Glutamatergic neuron (in vitro differentiated cells): Measurements from ENCODE around the gene ZNF480. TPM values are rescaled to one million over a fixed set of nuclear protein-coding genes. Genes with fewer than 3 reads are reported as not detected.

ENCODE experiments used
- DNase-seq: peaks from one replicate; pipeline ENCODE4 v3.0.0; 2022
- H3K27ac Mint-ChIP-seq: one replicate; pipeline ENCODE4 v1.8.0; 2020; ENCODE audit warnings: mild to moderate bottlenecking, mixed read lengths, inconsistent platforms; ENCODE audit not compliant: unreplicated experiment
- H3K27me3 Mint-ChIP-seq: one replicate; pipeline ENCODE4 v1.8.0; 2020; ENCODE audit warnings: mild to moderate bottlenecking, moderate library complexity, mixed read lengths, inconsistent platforms; ENCODE audit not compliant: unreplicated experiment
- H3K36me3 Mint-ChIP-seq: one replicate; pipeline ENCODE4 v1.8.0; 2020; ENCODE audit warnings: mild to moderate bottlenecking, mixed read lengths, inconsistent platforms; ENCODE audit not compliant: unreplicated experiment
- H3K4me1 Mint-ChIP-seq: one replicate; pipeline ENCODE4 v1.8.0; 2020; ENCODE audit warnings: mild to moderate bottlenecking, low read depth, mixed read lengths, inconsistent platforms; ENCODE audit not compliant: unreplicated experiment
- H3K4me3 Mint-ChIP-seq: one replicate; pipeline ENCODE4 v1.8.0; 2020; ENCODE audit warnings: mild to moderate bottlenecking, mixed read lengths, inconsistent platforms; ENCODE audit not compliant: unreplicated experiment
- H3K9me3 Mint-ChIP-seq: one replicate; pipeline ENCODE4 v1.8.0; 2020; ENCODE audit warnings: mild to moderate bottlenecking, moderate library complexity, mixed read lengths, inconsistent platforms; ENCODE audit not compliant: unreplicated experiment
- CTCF ChIP-seq: fragments of 200-600 bp; sonication (generic); IDR thresholded peaks from one replicate; pipeline ENCODE4 v1.5.0; 2021; ENCODE audit not compliant: partially characterized antibody, unreplicated experiment
- total RNA-seq: library from RNA; stranded (reverse); fragmentation: NEBNext Ultra II Directional; extraction: Animal tissue kit (Norgen Biotek cat#: 25700); gene quantifications from one replicate; pipeline ENCODE4 v1.2.1, GENCODE V29; 2021; ENCODE audit not compliant: unreplicated experiment

Gene ZNF480
- total RNA-seq, 1 donor from 2014 or later: 21.8 TPM

GRCh38 chr19:52307275-52307674 lies 10.3 kb downstream of the ZNF480 start:
- H3K4me3 Mint-ChIP-seq: no peak overlapping the region

GRCh38 chr19:52322429-52322828 lies 25.5 kb downstream of the ZNF480 start:
- H3K4me1 Mint-ChIP-seq: no peaks in the 10 kb centered on the region
- no peak for TF ChIP-seq CTCF
- peaks cover 8% of the 10 kb centered on the region for H3K27me3 Mint-ChIP-seq
- H3K9me3 Mint-ChIP-seq: peaks cover 59% of the 10 kb centered on the region
- H3K36me3 Mint-ChIP-seq: peaks cover 84% of the 10 kb centered on the region
- no peak overlapping the region for H3K4me3 Mint-ChIP-seq
- no peak overlapping the region for H3K27ac Mint-ChIP-seq
- DNase-seq: no peak

More at GRCh38 chr19:52307275-52307674, 10.3 kb downstream of the ZNF480 start:
- Mint-ChIP-seq H3K27ac (no peak overlapping the region), H3K27me3 (peaks cover 5% of the 10 kb centered on the region), H3K36me3 (peaks cover 75% of the 10 kb centered on the region), H3K9me3 (peaks cover 20% of the 10 kb centered on the region), H3K4me1 (no peaks in the 10 kb centered on the region)
- TF ChIP-seq CTCF: no peak
- DNase-seq: peak; percentile 45

GRCh38 chr19:52331757-52332156 lies 34.8 kb downstream of the ZNF480 start:
- TF ChIP-seq CTCF: no peak
- no peak for DNase-seq
- H3K9me3 Mint-ChIP-seq: peaks cover 13% of the 10 kb centered on the region

GRCh38 chr19:52335768-52336116 lies 38.8 kb downstream of the ZNF480 start:
- Mint-ChIP-seq H3K4me3 (peak overlapping the region; percentile 99), H3K36me3 (peaks cover 20% of the 10 kb centered on the region), H3K27me3 (peaks cover 16% of the 10 kb centered on the region), H3K4me1 (no peaks in the 10 kb centered on the region), H3K27ac (peak overlapping the region; percentile 97), H3K9me3 (peaks cover 18% of the 10 kb centered on the region)
- TF ChIP-seq CTCF: no peak
- DNase-seq: no peak

More at GRCh38 chr19:52331757-52332156, 34.8 kb downstream of the ZNF480 start:
- H3K27me3 Mint-ChIP-seq: peaks cover 12% of the 10 kb centered on the region
- H3K27ac Mint-ChIP-seq: no peak overlapping the region
- H3K4me3 Mint-ChIP-seq: no peak overlapping the region
- peaks cover 18% of the 10 kb centered on the region for H3K36me3 Mint-ChIP-seq
- no peaks in the 10 kb centered on the region for H3K4me1 Mint-ChIP-seq

GRCh38 chr19:52336117-52336790 lies 39.3 kb downstream of the ZNF480 start, which contains the start of gene ZNF610:
Gene ZNF610, plus strand, starts transcription at chr19:52336243. Its CDS starts 12,930 bp downstream, at chr19:52349173.
- peak; percentile 89 for DNase-seq
- no peaks in the 10 kb centered on the region for H3K4me1 Mint-ChIP-seq
- H3K27me3 Mint-ChIP-seq: peaks cover 16% of the 10 kb centered on the region
- no peak for TF ChIP-seq CTCF
- peak within 1 kb of the TSS; percentile 99 for H3K4me3 Mint-ChIP-seq
- H3K36me3 Mint-ChIP-seq: peaks cover 20% of the 10 kb centered on the region
- peaks cover 16% of the 10 kb centered on the region for H3K9me3 Mint-ChIP-seq
- peak within 1 kb of the TSS; percentile 97 for H3K27ac Mint-ChIP-seq
